Glutamatergic neuron (in vitro differentiated cells): Measurements from ENCODE around the gene CDKN3. TPM values are rescaled to one million over a fixed set of nuclear protein-coding genes. Genes with fewer than 3 reads are reported as not detected.
"Not testable (repeated sequence)": the region's sequence is repeated elsewhere in the genome, so short reads cannot be mapped to it uniquely, and the experiment has no call there.

Source experiments
- DNase-seq: peaks from one replicate; pipeline ENCODE4 v3.0.0; 2022
- H3K27ac Mint-ChIP-seq: one replicate; pipeline ENCODE4 v1.8.0; 2020; ENCODE audit warnings: mild to moderate bottlenecking, mixed read lengths, inconsistent platforms; ENCODE audit not compliant: unreplicated experiment
- H3K27me3 Mint-ChIP-seq: one replicate; pipeline ENCODE4 v1.8.0; 2020; ENCODE audit warnings: mild to moderate bottlenecking, moderate library complexity, mixed read lengths, inconsistent platforms; ENCODE audit not compliant: unreplicated experiment
- H3K36me3 Mint-ChIP-seq: one replicate; pipeline ENCODE4 v1.8.0; 2020; ENCODE audit warnings: mild to moderate bottlenecking, mixed read lengths, inconsistent platforms; ENCODE audit not compliant: unreplicated experiment
- H3K4me1 Mint-ChIP-seq: one replicate; pipeline ENCODE4 v1.8.0; 2020; ENCODE audit warnings: mild to moderate bottlenecking, low read depth, mixed read lengths, inconsistent platforms; ENCODE audit not compliant: unreplicated experiment
- H3K4me3 Mint-ChIP-seq: one replicate; pipeline ENCODE4 v1.8.0; 2020; ENCODE audit warnings: mild to moderate bottlenecking, mixed read lengths, inconsistent platforms; ENCODE audit not compliant: unreplicated experiment
- H3K9me3 Mint-ChIP-seq: one replicate; pipeline ENCODE4 v1.8.0; 2020; ENCODE audit warnings: mild to moderate bottlenecking, moderate library complexity, mixed read lengths, inconsistent platforms; ENCODE audit not compliant: unreplicated experiment
- CTCF ChIP-seq: fragments of 200-600 bp; sonication (generic); IDR thresholded peaks from one replicate; pipeline ENCODE4 v1.5.0; 2021; ENCODE audit not compliant: partially characterized antibody, unreplicated experiment
- total RNA-seq: library from RNA; stranded (reverse); fragmentation: NEBNext Ultra II Directional; extraction: Animal tissue kit (Norgen Biotek cat#: 25700); gene quantifications from one replicate; pipeline ENCODE4 v1.2.1, GENCODE V29; 2021; ENCODE audit not compliant: unreplicated experiment

CDKN3 gene
- total RNA-seq, 1 donor from 2014 or later = 4.4 TPM

GRCh38 chr14:54451121-54451601, 54.4 kb downstream of the CDKN3 start:
- no peak for DNase-seq
- no peak overlapping the region for H3K27ac Mint-ChIP-seq
- TF ChIP-seq CTCF = no peak
- H3K36me3 Mint-ChIP-seq = no peaks in the 10 kb centered on the region
- H3K27me3 Mint-ChIP-seq = peaks cover 1% of the 10 kb centered on the region
- no peaks in the 10 kb centered on the region for H3K4me1 Mint-ChIP-seq
- peaks cover under 1% of the 10 kb centered on the region for H3K9me3 Mint-ChIP-seq
- no peak overlapping the region for H3K4me3 Mint-ChIP-seq

GRCh38 chr14:54451961-54452360, 55.2 kb downstream of the CDKN3 start:
- DNase-seq = no peak
- no peak for TF ChIP-seq CTCF
- H3K9me3 Mint-ChIP-seq = no peaks in the 10 kb centered on the region
- H3K4me3 Mint-ChIP-seq = no peak overlapping the region
- no peak overlapping the region for H3K27ac Mint-ChIP-seq
- peaks cover 1% of the 10 kb centered on the region for H3K27me3 Mint-ChIP-seq
- no peaks in the 10 kb centered on the region for H3K36me3 Mint-ChIP-seq
- H3K4me1 Mint-ChIP-seq = no peaks in the 10 kb centered on the region

- H3K27me3 Mint-ChIP-seq = peaks cover 1% of the 10 kb centered on the region
- no peak for DNase-seq
Observed at GRCh38 chr14:54453252-54453651, 56.4 kb downstream of the CDKN3 start.

GRCh38 chr14:54453990-54454389, 57.2 kb downstream of the CDKN3 start:
- H3K36me3 Mint-ChIP-seq, H3K9me3 Mint-ChIP-seq, H3K27ac Mint-ChIP-seq, H3K27me3 Mint-ChIP-seq, H3K4me3 Mint-ChIP-seq, H3K4me1 Mint-ChIP-seq, DNase-seq: not testable (repeated sequence)

More at GRCh38 chr14:54453252-54453651, 56.4 kb downstream of the CDKN3 start:
- Mint-ChIP-seq H3K36me3 (peaks cover 1% of the 10 kb centered on the region), H3K4me1 (no peaks in the 10 kb centered on the region), H3K4me3 (no peak overlapping the region), H3K9me3 (no peaks in the 10 kb centered on the region), H3K27ac (no peak overlapping the region)
- TF ChIP-seq CTCF = no peak

GRCh38 chr14:54455363-54455762, 58.6 kb downstream of the CDKN3 start:
- Mint-ChIP-seq H3K36me3 (peaks cover 7% of the 10 kb centered on the region), H3K9me3 (peaks cover 5% of the 10 kb centered on the region)

GRCh38 chr14:54456820-54457608, 60.2 kb downstream of the CDKN3 start:
- H3K4me3 Mint-ChIP-seq, H3K27ac Mint-ChIP-seq, H3K9me3 Mint-ChIP-seq, H3K36me3 Mint-ChIP-seq, H3K4me1 Mint-ChIP-seq, DNase-seq, H3K27me3 Mint-ChIP-seq: not testable (repeated sequence)

More at GRCh38 chr14:54455363-54455762, 58.6 kb downstream of the CDKN3 start:
- Mint-ChIP-seq H3K27ac (no peak overlapping the region), H3K27me3 (peaks cover 1% of the 10 kb centered on the region), H3K4me3 (no peak overlapping the region), H3K4me1 (no peaks in the 10 kb centered on the region)
- TF ChIP-seq CTCF = no peak
- DNase-seq = no peak
